HL-60 (cell line): ENCODE results near the gene ABL2.

Experiments
- GABPA ChIP-seq: IDR thresholded peaks from 2 replicates; pipeline ENCODE4 v1.6.1; 2012; ENCODE audit warnings: low read depth
- POLR2AphosphoS5 ChIP-seq: IDR thresholded peaks from 2 replicates; pipeline ENCODE4 v1.6.1; 2012; ENCODE audit warnings: low read depth
- TF ChIP-seq, protein P1 (sequence below): IDR thresholded peaks from one replicate; pipeline ENCODE4 v1.5.1; 2011; ENCODE audit warnings: low read length, control low read depth, inconsistent platforms; ENCODE audit not compliant: insufficient read depth

DNA sequence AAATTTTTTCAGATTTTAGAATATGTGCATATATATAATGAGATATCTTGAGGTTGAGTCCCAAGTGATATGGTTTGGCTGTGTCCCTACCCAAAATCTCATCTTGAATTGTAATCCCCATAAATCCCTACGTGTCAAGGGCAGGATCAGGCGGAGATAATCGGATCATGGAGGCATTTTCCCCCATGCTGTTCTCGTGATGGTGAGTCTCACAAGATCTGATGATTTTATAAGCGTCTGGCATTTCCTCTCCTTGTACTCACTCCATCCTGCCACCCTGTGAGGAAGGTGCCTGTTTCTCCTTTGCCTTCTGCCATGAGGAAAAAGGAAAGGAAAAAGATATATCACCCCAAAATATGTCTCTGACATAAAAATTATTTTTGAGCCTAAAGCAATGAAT, 83.0 kb downstream of the ABL2 start:
- TF ChIP-seq, protein P1, sequence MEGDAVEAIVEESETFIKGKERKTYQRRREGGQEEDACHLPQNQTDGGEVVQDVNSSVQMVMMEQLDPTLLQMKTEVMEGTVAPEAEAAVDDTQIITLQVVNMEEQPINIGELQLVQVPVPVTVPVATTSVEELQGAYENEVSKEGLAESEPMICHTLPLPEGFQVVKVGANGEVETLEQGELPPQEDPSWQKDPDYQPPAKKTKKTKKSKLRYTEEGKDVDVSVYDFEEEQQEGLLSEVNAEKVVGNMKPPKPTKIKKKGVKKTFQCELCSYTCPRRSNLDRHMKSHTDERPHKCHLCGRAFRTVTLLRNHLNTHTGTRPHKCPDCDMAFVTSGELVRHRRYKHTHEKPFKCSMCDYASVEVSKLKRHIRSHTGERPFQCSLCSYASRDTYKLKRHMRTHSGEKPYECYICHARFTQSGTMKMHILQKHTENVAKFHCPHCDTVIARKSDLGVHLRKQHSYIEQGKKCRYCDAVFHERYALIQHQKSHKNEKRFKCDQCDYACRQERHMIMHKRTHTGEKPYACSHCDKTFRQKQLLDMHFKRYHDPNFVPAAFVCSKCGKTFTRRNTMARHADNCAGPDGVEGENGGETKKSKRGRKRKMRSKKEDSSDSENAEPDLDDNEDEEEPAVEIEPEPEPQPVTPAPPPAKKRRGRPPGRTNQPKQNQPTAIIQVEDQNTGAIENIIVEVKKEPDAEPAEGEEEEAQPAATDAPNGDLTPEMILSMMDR: no peak
- TF ChIP-seq POLR2AphosphoS5 (no peak), GABPA (no peak)
